HG03039 (cell line): ENCODE measurements around the gene TRIM54.
A peak's percentile ranks its signal among the peaks of the same experiment; 100 is the strongest.
"Not testable (repeated sequence)": the region's sequence is repeated elsewhere in the genome, so short reads cannot be mapped to it uniquely, and the experiment has no call there.

Source experiments
- ATAC-seq: cut with Tn5 transposase; IDR thresholded peaks from one replicate; pipeline ENCODE4 v1.9.1; 2021; ENCODE audit warnings: mild to moderate bottlenecking, moderate library complexity; ENCODE audit not compliant: unreplicated experiment

The TRIM54 gene

DNA sequence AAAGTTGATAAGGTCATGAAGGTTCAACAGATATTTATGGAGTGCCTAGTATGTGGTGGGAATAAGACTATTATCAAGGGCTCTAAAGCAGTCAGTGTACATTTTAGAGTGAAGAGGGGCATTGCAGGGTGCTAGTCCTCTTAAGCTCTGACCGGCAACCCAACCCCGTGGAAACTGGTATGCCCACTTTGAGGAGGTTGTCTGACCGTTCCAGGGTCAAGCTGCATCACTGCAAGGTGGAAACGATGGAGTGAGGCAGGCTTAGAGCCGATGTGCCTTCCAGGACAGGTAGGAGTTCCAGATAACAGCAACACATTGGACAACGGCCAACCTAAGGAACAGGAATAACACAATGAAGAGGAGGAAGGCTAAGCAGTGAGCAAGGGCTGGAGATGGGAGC, 27.4 kb downstream of the TRIM54 start:
- ATAC-seq, result no peak

DNA sequence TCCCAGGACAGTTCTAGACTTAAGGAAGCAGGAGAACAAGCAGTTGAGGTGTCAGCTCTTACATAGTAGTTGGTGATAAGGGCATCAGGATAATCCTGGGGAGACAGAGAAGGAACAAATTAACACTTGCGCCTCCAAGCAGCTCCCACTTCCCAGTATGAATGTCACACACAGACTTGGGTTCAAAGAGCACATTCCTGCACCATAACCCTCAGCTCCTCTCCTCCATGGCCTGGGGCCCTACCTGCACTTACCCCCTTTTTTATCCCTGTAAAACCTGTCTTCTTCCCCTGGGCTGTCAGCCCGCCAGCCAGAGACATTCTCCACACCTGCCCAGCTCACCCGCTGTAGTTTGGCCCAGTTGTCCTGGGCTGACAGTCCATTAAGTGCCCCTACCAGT, 29.9 kb downstream of the TRIM54 start:
- no peak for ATAC-seq

DNA sequence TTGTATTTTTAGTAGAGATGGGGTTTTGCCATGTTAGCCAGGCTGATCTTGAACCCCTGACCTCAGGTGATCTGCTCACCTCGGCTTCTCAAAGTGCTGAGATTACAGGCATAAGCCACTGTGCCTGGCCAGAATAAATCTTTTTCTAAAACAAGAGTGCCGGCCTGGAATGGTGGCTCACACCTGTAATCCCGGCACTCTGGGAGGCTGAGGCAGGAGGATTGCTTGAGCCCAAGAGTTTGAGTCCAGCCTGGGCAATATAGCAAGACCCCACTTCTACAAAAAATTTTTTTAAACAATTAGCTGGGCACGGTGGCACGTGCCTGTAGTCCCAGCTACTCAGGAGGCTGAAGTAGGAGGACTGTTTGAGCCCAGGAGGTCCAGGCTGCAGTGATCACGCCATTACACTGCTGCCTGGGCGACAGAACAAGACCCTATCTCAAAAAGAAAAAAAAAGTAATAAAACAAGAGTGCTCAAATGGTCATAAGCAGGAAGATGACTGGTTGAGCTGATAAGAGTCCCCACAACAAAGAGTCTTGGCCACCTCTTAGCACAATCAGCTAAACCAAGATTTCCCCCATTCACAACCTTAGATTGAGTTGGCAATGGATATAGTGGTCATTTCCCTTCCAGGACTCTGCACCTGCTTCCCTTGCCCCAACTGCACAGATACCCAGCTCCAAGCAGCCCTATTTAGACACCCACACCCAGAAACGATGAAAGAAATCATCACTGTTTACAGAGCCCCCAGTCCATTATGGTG, 31.8 kb downstream of the TRIM54 start:
- ATAC-seq, result no peak

DNA sequence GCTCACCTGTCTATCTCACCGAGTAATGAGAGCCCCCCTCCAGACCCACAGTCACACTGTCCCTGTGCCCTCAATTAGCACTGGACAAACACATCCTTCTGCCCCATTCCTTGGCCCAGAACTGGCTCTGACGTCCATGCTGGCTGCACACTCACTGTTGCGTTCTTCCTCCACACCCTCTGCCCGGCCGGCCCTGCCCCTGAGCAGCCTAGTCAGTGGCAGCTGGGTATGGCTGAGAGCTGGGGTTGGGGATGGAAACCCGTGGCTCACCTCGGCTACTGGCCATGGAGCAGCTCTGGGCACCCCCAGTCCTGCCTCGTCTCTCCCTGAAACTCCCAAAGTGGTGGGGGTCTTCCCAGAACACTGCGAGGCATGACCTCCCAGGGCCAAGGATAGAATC, 32.5 kb downstream of the TRIM54 start:
- ATAC-seq, result no peak

DNA sequence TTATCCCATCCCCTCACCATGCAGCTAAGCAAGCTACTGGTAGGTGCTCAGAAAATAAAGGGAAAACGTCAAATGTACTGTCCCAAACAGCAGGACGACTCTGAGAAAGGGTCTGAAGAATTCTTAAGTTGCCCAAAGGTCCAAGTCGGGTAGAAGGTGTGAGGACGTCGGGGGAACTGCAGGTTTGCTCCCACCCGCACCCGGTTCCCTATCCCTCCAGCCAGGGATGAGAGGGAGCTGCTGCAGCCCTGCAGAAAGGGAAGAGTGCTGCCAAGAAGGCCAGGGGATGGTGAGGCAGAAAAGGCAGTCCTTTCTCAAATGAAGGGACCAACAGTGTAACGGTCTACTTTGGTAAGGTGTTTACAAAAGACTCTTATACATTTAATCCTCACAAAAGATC, 32.9 kb downstream of the TRIM54 start:
- no peak for ATAC-seq

DNA sequence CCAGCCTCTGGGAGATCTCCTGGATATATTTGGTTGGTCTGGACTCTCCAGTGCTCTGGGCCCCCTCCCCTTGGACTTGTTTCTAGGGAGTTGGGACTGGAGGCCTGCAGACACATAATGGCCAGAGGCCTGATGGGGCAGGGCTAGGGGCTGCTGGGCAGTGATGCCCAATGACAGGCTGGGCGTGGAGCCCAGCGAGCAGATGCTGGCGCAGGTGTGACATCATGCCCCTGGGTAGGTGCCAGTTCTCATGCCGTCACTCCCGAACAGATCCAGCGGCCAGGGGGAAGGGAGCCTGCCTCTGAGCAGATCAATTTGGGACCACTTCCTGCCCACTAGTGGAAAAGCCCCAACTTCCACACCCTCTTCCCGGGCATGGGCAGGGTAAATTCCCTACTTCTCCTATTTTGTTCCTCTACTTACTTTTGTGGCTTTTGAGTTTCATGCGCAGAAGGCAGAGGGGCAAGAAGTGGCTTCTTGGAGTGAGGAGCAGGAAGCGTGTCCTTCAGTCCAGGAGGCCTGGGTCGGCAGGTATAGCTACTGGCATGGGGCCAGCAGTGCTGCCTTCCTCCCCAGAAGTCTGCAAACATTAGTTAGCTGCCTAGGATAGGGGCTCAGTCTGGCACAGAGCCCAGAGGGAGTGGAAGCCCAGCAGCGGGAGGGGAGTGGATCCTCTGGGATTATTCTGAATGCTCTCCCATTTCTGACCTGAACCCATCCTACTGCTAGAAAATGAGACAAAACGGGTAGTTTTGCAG, 34.6 kb downstream of the TRIM54 start:
- no peak for ATAC-seq

DNA sequence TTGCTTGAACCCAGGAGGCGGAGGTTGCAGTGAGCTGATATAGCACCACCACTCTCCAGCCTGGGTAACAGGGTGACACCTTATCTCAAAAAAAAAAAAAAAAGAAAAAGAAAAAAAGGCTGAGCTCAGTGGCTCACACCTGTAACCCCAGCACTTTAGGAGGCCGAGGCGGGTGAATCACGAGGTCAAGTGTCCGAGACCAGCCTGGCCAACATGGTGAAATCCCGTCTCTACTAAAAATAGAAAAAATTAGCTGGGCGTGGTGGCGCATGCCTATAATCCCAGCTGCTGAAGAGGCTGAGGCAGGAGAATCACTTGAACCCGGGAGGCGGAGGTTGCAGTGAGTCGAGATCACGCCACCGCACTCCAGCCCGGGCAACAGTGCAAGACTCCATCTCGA, 37.6 kb downstream of the TRIM54 start:
- not testable (repeated sequence) for ATAC-seq

DNA sequence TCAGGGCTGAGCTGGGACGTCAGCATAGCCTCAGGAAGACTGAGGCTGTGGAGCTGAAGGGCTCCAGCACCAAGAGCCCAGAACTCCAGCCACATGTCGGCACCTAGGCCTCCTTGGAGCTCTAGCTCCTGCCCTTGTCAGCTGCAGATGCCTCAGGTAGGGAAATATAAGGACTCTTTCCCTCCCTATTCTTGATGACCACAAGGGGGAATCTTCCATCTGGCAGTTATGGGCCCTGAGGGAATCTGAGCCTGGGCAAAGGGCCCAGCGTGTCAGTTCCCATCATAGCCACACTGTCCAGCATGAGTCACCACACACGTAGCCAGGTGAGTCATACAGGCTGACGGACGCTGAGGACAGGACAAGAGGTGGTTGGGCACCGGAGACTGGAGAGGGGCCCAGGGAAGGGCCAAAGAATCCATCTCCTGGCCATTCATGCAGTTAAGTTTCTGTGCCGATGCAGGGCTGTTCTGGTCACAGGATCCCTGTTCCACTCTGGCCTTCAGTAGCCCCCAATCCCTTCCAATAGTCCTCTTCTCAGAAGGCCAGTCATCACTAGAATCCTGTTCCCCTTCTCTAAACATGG, 38.8 kb downstream of the TRIM54 start:
- no peak for ATAC-seq

DNA sequence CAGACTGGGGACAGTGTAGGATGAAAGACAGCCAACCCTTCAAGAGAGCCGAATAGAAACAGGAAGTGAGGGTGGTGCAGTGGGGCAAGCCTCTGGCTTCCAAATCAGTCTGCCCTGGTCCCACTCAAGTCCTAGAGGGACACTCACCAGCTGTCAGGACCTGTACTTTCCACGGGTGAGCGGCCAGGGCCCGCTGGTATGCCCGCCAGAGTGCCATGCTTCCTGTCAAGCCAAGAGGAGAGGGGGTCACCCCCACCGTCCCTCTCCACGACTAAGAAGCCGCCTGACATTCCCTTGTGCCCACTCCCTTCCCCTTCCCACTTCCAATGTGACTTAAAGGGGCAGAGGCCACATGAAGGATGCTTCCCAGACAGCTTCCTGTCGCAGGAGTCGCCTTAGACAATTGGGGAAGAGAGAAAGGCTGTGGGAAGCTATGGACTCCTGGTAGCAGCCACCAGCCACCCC, 40.1 kb downstream of the TRIM54 start:
- ATAC-seq, result no peak

DNA sequence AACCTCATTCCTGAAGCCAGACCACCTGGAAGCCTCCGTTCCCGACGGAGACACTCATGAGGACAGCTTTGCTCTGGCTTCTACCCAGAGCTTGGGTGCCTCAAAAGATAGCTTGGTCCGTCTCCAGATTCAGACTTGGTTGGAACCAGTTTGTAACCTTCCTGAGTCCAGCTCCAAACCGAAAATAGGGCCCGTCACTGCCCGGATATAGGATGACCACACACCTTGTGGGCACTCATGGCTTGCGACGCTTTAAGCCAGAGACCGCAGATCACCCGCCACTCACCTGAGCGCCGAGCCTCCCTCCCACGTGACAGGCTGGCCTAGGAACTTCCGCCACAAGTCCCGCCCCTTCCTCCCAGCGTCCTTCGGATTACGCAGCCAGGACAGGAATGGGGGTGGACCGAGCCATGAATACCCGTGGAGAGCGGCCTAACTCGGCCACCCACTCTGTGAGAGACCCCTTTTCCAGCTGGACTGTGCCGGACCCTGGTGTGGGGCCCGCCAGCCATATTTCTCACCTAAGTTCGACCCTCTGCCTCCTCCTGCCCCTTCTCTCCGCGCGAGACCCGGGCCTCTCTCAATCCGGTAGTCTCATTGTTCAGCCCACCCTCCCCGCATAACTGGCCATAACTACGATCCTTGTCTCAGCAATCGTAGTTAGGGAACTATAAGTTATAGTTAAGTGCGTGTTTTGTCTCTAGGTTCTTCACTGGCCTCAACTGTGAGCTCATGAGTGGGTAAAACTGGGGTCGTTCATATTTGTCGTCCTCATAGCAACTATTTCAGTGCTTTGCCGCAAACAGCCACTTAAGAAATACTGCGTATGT, 40.8 kb downstream of the TRIM54 start, which contains the start of gene MPV17:
Gene MPV17, minus strand, starts transcription at position 332 of the 830 bp plus-strand sequence. CDS start 580 bp downstream, outside the sequence.
- ATAC-seq, result peak; percentile 87

DNA sequence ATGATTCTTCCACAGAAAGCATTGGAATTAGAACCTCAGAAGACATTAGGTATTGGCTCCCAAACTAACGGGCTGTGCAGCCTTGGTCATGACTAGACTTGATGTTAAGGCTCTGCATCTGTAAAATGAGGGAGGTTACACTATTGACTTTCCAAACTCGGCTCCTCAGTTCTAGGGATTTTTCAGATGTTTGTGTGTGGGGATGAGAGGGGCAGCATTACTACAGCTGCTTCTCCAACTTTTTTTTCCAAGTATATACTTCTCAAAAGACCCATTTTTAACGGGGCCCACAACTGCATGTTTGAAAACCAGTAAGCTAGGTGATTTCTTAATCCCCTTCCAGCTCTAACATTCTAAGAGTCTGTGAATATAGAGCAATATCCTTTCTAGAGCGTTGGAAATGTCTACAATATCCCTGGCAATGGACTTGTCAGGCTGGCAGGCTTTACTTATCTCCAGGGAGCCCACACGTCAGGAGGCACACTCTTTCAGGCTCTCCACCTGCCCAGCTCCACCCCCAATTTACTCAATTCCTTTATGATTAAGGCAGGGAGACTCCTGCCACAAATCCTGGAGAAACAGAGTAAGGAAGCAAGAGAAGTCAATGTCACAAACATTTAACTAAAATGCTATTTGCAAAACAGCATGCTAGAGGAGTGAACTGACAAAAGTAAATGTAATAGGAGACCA, 41.5 kb downstream of the TRIM54 start:
- ATAC-seq, result no peak

DNA sequence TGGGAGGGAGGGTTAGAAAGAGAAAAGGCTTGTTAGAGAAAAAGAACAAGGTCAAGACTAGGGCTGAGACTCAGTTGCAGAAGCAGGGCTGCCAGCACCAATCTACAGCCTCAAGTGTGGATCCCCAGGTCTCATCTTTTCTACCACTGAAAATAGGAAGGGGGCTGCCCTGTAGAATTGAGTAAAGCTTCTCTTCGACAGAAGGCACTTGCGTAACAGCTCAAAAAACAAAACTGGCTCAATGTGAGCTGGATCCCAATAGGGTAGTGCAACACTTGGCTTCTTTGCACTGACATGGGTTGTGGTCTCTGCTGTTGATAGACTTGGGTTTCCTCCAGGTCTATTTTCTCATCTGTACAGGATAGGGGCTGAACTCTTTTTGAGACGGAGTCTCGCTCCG, 42.5 kb downstream of the TRIM54 start:
- ATAC-seq, result no peak

DNA sequence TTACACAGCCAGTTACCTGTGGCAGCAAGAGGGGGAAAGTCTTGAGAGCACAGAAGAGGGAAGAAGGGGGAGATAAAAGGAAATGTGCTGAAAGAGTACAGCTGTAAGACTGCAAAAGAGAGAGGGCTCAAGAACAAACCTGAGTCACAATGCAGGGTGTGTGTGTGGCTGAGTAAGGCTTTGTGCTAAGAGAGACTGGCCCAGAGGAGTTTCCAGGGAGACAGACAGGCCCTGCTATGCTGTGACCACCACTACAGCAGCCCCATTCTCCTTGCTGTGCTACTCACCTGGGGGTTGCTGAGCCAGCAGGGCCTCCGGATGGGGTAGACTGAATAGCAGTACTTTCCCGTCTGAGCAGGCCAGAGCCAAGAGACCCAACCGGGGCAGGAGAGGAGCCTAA, 53.1 kb downstream of the TRIM54 start:
- no peak for ATAC-seq

DNA sequence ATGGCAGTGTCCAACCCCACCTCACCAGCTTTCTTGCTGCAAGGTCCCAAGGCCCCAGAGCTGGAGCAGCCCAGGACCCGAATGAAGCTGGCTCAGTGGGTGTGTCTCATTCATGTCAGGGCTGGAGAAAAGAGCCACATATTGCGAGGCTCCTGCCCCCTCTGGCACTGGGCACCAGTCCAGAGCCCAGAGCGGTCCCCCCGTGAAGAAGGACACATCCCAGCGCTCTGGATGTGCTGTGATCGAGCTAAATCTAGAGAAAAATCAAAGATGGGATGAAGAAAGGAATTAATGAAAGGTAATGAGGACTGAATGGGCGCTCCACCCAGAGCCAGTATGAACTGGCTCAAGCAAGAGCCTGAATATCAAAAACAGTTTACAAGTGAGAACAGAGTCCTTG, 53.9 kb downstream of the TRIM54 start:
- no peak for ATAC-seq

DNA sequence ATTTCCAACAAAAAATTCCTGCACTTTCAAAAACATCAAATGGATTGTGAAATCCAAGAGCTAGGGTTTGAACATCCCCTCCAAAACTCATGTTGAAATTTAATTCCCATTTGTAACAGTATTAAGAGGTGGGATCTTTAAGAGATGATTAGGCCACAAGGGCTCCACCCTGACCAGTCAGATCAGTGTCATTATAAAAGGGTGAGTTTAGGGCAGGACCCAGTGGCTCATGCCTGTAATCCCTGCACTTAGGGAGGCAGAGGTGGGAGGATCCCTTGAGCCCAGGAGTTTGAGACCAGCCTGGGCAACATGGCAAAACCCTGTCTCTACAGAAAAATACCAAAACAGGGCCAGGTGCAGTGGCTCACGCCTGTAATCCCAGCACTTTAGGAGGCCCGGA, 65.4 kb downstream of the TRIM54 start:
- ATAC-seq, result no peak

DNA sequence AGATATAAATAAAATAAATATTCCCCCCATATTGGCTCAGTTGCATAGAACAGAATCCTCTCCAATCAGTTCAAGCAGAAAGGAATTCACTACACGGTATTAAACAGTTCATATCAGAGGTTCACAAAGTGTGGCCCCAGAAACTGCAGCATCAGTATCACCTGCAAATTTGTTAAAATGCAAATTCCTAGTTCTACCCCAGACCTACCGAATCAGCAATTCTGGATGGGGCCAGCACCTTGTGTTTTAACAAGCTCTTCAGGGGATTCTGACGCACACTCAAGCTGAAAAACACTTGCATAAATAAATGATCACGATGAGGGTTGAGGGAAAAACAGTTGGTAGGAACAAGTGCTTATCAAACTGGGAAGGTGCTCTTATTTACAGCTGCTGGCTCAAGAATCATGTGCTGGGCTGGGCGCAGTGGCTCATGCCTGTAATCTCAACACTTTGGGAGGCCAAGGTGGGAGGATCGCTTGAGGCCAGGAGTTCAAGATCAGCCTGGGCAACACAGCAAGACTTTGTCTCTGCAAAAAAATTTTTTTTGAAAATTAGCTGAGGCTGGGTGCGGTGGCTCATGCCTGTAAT, 68.0 kb downstream of the TRIM54 start:
- ATAC-seq, result no peak

DNA sequence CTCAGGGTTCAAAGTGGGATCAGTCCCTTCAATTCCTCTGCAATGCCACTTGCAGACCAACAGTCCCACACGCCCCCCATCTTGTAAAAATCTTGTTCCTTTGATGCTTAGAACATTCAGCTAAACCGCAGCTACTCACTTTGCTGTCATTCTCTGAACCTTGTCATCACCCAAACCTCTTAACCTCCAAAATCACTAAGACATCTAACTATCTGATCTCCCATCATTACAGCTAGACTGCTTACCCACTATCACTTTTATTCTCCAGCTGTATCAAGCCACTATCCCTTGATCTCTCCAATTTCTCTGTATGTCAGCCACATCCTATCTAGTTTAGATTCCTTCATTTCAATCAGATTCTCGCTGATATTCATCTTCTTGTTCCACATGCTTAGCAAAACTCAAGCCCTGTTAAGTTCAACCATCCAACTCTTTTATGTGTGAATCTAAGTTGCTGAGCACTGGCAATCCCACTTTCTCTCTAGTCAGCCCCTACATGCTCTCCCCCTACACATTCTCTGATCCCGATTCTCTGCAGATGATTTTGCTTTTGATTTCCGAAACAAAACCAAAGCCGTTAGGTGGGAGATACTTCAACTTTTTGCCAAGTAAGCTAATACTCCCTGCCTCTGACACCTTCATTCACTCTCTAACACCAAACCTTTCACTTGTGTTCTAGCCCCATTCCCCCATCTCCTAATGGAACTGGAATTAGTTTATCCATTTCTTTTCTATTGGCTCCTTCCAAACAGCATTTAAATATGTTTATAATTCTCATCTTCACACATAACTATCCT, 69.8 kb downstream of the TRIM54 start:
- ATAC-seq, result no peak

DNA sequence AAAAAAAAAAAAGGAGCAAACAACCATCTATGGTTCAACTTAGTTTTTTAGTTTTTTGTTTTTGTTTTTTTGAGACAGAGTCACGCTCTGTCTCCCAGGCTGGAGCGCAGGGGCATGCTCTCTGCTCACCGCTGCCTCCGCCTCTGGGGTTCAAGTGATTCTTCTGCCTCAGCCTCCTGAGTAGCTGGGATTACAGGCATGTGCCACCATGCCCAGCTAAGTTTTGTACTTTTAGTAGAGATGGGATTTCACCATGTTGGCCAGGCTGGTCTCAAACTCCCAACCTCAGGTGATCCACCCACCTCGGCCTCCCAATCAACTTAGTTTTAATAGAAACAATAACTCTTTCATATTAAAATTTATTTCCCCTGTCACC, 71.1 kb downstream of the TRIM54 start:
- ATAC-seq, result not testable (repeated sequence)
